GM18867 (cell line): ENCODE data around the gene EXOC8.

Experiments used
- ATAC-seq: cut with Tn5 transposase; IDR thresholded peaks from one replicate; pipeline ENCODE4 v1.9.1; 2021; ENCODE audit warnings: mild to moderate bottlenecking, moderate library complexity; ENCODE audit not compliant: unreplicated experiment

EXOC8 gene

DNA sequence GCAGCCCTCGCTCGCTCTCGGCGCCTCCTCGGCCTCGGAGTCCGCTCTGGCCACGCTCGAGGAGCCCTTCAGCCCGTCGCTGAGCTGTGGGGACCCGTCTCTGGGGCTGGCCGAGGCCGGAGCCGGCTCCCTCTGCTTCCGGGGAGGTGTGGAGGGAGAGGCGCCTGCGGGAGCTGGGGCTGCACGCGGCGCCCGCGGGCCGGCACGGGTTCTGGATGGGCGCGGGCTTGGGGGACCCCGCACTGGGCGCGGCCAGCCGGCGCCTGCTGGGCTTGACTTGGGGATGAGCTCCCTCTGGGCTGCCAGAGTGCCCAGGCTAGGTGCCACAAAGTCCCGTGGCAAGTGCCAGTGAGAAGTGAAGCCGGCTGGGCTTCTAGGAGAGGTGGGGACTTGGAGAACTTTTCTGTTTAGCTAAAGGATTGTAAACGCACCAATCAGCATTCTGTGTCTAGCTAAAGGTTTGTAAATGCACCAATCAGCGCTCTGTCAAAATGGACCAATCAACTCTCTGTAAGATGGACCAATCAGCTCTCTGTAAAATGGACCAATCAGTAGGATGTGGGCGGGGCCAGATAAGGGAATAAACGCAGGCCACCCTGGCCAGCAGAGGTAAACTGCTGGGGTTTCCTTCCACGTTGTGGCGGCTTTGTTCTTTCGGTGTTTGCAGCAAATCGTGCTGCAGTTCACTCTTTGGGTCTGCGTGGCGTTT, 20.2 kb downstream of the EXOC8 start:
- ATAC-seq = no peak

DNA sequence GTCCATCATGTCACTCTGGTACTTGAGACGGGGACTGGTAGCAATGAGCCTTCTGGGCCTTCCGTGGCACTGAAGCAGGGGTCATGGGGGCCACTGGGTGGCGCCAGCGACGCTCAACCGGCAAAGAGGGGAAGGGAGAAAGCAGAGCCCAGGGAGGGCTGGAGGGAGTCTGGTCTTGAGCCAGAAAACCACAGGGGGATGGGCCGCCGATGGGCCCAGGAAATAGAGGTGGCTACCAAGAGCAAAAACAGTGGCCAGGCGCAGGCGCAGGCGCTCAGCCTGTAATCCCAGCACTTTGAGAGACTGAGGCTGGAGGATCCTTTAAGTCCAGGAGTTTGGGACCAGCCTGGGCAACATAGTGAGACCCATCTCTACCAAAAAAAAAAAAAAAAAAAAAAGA, 21.8 kb downstream of the EXOC8 start:
- peak; percentile 80 for ATAC-seq

DNA sequence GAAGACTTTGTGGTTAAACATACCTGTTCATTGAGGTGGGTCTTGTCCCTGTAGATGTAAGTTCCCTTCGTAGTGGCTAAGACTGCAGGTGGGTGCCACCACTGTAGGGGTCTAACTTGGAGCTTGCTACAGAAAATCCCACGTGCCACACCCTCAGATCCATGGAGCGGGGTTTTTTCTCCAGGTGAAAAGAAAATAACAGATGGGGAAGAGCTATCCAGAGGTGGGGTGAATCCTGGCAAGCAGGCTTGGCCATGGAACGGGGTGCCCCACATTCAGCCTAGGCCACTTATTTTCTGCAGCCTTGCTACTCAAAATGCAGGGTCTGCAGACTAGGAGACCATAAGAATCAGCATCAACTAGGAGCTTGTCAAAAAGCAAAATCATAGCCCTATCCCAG, 24.0 kb downstream of the EXOC8 start:
- ATAC-seq = no peak

DNA sequence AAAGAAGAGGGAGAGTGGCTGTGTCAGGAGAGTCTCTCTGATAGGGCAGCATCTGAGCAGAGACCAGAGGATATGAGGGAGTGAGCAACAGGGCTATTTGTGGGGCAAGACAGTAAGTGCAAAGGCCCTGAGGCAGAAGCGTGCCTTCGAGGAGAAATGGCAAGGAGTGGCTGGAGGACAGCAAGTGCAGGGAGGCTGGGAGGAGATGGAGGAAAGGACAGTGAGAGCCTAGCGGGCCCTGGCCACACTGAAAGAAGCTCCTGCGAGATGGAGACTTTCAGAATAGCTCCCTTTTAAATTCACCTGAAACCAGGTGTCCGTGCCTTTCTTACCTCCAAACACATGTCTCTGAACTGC, 25.2 kb downstream of the EXOC8 start:
- ATAC-seq = no peak

DNA sequence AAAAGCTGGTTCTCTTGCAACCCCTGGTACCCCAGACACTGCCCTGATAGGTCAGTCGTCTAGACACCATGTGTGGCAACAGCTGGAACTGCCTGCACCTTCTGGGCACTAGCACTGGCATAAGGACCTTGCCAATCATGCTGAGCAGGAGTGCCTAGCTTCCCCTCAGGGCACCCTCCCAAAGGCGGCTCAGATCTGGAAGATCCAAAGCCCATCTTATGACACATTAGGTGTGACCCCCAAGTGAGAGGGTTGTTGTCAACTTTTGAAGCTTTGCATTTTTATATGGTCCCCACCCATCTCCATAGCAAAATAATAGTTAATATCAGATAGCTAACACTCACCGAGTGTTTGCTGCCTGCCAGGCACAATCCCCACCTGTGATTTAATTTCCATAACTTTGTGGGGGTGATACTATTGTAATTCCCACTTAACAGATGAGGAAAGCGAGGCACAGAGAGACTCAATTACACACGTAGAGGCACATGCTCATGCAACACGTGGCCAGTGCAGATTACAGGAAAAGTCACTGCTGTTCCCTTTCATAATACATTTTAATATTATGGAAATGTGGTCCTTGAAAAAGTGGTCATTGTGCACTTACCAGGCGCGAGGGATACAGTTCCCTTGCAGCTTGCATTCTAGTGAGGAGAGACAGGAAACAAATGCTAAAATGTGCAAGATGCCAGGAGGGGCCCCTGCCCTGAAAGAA, 25.8 kb downstream of the EXOC8 start:
- ATAC-seq = no peak

DNA sequence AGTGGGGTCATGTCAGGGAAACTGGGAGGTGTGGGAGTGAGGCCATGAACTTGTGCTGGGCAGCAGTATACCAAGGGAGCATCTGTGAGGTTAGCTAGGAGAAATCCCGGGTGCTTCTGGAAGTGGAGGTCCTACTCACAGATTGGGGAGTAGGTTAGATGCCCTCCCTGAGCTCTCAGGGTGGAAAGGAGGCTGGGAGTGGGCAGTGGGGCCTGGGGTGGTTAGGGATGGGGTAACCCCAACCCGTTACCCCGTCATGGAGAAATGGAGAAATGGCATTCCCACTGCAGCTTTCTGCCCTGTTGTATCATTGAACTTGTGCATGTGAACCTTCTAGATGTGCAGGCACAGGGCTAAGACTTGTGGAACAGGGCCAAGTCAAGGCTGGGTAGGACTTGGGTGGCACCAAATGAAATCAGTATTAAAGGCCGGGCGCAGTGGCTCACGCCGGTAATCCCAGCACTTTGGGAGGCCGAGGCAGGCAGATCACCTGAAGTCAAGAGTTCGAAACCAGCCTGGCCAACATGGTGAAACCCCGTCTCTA, 27.2 kb downstream of the EXOC8 start:
- no peak for ATAC-seq

DNA sequence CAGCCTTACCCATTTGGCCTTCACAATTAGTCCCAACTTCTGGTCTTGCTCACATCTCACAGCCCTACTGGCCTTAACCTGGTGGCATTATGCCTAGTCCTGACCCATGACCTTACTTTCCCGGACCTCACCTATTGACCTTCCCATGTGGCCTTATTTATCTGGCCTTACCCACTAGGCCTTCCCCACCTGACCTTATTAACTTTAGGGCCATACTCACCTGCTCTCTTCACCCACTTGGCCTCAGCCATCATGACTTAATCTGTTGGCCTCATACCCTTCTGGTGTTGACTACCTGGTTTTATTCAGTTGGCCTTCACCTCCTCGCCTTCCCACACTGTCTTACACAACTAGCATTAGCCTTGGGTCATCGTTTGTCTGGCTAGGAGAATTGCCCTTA, 35.7 kb downstream of the EXOC8 start:
- ATAC-seq = no peak

DNA sequence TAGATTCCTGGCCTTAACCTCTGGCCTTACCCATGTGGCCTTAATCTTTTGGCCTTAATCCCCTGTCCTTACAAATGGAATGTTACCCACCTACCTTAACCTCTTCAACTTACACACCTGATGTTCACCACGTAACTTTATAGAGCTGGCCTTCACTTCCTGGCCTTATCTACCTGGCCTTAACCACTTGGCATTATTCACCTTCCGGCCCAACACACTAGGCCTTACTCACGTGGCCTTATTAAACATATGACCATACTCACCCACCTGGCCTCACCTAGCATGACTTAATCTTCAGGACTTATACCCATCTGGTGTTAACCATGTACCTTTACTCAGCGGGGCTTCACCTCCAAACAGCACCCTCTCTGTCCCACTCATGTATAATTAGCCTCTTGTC, 41.7 kb downstream of the EXOC8 start:
- no peak for ATAC-seq

DNA sequence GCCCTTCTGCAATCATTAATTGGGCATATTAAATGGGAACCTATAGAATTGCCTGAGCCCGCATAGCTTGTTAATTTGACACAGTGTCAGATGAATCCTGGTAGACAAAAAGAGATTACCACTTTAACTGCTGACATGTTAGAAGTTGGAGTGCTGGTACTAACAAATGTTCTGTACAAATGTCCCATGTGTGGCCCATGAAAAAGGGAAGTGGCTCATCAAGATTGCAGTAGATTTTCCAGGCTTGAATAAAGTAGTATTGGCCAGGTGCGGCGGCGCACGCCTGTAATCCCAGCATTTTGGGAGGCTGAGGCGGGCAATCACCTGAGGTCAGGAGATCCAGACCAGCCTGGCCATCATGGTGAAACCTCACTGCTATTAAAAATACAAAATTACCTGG, 51.0 kb downstream of the EXOC8 start:
- ATAC-seq = no peak

DNA sequence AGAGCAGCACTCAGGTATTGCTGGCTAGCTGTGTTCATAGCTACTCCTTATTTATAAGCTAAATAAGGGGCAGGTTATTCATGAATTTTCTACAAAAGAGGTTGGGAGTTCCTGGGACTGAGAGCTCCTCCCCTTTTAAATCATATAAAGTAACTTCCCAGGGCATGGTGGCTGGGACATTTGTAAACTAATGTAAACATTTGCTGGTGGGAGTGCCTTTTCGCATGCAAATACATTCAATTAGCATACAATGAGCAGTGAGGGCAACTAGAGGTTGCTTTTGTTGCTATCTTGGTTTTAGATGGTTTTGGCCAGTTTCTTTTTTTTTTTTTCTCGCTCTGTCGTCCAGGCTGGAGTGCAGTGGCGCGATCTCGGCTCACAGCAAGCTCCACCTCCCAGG, 53.2 kb downstream of the EXOC8 start:
- no peak for ATAC-seq
